A549 treated with Hydrocortisone at 1 μM for 4 hours (cell line): ENCODE results near the gene NTNG2. TPM values are rescaled to one million over a fixed set of nuclear protein-coding genes. Genes with fewer than 3 reads are reported as not detected.

Experiments
- total RNA-seq: library from RNA; stranded (reverse); fragments of 200-300 nt; extraction: Qiagen RNA extraction; gene quantifications from 5 replicates; pipeline ENCODE4 v1.2.3, GENCODE V29; 2022

The NTNG2 gene, protein sequence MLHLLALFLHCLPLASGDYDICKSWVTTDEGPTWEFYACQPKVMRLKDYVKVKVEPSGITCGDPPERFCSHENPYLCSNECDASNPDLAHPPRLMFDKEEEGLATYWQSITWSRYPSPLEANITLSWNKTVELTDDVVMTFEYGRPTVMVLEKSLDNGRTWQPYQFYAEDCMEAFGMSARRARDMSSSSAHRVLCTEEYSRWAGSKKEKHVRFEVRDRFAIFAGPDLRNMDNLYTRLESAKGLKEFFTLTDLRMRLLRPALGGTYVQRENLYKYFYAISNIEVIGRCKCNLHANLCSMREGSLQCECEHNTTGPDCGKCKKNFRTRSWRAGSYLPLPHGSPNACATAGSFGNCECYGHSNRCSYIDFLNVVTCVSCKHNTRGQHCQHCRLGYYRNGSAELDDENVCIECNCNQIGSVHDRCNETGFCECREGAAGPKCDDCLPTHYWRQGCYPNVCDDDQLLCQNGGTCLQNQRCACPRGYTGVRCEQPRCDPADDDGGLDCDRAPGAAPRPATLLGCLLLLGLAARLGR
- 0.83 to 2.2 TPM (median 1.4 TPM) in 5 replicates for total RNA-seq

GRCh38 chr9:132161743-132162184 is at the start of gene NTNG2:
TSS of gene NTNG2 (plus strand) at chr9:132162058. CDS start at chr9:132166832, 4,774 bp downstream.

Other genes starting within 250 kb of the NTNG2 start
- 31.2 to 35.5 TPM (median 33.2 TPM) in 5 replicates for gene MED27, start 82.2 kb upstream of the NTNG2 start, total RNA-seq
- 17.1 to 24.2 TPM (median 18.9 TPM) in 5 replicates for gene SETX, start 192.9 kb downstream of the NTNG2 start, total RNA-seq
- gene TTF1, start 244.8 kb downstream of the NTNG2 start, total RNA-seq = 13.3 to 16.2 TPM (median 14.3 TPM) in 5 replicates
- gene CFAP77, start 248.2 kb downstream of the NTNG2 start, total RNA-seq = 0.12 to 0.18 TPM (median 0.16 TPM) in 3 of 5 replicates, not detected in the others